HL-60/S4 treated with phorbol 12-myristate 13-acetate at 8.2 ng/mL for 4 days and 3 days (cell line): ENCODE results near the gene FGR.
"Not testable (repeated sequence)": the region's sequence is repeated elsewhere in the genome, so short reads cannot be mapped to it uniquely, and the experiment has no call there.

Experiments
- in situ Hi-C: fragments of 300-500 bp; cut with MboI; formaldehyde crosslinking; loops from 2 replicates; pipeline ENCODE4 v1.15.0; 2022; ENCODE audit warnings: low sequenced_read_pairs

The FGR gene

DNA sequence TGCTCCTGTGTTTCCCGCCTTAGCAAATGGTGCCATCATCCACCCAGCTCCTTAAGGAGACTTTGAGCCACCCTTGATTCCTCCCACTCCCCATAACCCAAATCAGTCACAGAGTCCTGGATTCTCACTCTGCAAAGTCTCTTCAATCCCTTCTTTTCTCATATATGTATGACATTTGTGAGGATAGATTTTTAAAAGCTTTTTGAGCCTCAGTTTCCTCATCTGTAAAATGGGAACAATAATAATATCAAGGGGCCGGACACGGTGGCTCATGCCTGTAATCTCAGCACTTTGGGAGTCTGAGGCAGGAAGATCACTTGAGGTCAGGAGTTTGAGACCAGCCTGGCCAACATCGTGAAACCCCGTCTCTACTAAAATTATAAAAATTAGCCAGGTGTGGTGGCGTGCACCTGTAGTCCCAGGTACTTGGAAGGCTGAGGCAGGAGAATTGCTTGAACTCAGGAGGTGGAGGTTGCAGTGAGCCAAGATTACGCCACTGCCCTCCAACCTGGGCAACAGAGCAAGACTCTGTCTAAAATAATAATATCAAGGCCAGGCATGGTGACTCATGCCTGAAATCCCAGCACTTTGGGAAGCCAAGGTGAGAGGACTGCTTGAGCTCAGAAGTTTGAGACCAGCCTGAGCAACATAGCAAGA, 15.1 kb downstream of the FGR start:
- in situ Hi-C loops, result not testable (repeated sequence)

DNA sequence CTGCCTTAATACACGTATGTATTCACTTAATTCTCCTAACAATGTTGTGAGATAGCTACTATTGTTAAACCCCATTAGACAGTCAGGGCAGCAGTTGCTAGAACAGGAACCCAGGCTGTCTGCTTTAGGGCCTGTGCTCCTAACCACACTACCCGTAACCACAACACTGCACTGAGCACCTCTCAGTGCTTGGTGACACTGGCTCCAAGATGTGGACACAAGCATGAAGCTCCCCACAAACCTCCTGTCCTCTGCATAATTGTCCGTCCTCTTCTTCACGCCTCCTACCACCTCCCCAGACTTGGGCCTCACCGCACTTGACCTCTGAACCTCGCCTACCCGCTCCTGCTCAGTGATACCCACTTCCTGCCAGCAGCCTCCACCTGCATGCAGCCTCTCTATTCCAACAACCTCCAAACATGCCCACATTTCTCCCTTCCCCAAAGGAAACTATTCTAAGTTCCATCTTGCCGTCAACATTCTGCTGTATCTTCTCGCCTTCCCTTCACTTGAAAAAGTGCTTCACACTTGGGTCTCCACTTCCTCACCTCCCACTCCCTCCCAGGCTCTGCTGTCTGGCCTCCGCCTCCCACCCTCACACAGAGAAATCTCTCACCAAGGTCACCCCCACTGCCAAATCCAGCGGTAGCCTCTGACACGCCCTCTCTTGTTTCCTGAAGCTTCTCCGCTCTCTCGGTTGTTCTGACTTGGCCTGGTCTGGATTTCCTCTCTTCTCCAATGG, 16.5 kb downstream of the FGR start:
- in situ Hi-C loops, result no loop called here

DNA sequence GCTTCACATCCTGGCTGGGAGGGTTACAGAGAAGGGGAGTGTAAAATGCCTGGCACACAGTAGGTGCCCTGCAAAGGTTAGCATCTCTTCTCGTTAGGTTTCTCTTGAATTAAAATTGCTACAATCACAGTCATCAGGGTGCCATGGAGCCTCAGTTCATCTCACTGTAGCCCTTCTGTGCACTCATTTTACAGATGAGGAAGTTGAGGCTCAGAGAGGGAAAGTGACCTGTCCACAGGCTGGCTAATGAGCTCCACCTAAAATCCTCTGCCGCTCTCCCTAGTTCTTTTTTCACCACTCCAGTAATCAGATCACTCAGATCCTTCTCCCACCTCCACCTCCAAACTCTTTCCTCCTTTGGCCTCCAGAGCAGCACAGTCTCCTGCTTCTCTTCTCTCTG, 17.6 kb downstream of the FGR start:
- in situ Hi-C loops, result no loop called here

GRCh38 chr1:27616441-27616840, 18.5 kb downstream of the FGR start:
- in situ Hi-C loops, result no loop called here

DNA sequence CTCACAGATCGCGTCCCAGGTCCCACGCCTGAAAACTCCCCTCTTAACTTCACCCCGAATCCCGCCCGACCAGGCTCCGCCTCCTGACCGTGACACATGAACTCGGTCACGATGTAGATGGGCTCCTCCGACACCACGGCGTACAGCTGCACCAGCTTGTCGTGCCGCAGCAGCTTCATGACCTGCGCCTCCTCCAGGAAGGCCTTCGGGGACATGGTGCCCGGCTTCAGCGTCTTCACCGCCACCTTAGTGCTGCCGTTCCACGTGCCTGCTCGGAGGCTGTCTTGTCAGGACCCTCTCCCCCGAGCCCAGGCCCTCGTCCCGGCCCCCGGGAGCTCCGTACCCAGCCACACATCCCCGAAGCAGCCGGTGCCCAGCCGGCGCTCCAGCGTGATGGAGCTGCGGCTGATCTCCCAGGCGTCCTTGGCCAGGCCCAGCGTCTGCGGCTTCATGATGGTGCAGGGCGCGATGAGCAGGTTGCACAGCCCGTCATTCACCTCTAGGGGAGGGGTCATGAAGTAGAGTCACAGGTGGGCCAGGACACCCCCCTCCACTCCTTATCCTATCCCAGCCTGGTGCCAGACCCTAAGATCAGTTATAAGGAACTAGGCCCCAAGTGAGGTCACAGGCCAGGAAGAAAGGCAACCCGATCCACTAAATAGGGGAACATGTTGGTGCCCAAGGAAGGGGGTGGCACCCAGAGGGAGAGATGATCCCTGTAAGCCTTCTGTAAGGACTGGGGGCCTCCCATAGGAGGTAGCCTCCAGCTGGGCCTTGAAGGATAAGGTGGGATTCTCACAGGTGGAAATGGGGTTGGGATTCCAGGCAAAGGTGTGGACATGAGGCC, 19.4 kb downstream of the FGR start:
- in situ Hi-C loops, result no loop called here

DNA sequence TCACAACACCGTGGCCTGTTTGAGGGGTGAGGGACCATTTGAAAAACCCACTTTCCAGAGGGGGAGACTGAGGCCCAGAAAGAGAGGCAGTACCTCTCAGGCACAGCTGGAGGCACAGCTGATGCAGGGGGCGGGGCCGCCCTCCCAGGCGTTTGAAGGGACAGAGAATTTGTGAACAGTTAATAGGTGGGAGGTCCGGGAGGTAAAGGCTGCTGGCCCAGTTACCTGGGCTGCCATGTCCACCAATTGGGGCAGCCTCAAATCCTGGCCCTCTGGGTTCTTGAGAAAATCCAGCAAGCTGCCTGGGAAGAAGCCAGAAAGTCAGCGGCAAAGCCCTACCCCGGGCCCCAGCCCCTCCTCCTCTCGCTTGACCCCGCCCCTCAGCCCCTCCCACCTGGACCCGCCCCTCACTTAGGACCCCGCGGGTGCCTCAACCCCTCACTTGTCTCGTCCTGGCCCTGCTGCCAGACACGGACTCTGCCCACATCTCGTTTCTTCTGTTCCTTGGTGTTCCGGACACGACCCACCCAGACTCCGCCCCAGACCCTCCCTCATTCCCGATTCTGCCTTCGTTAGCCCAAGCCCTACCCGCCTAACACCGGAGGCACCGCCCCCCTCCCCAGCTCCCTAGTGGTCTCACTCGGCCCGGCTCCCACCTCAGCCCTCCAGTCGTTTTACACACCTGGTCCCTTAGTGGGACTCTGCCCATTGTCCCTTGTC, 20.2 kb downstream of the FGR start:
- in situ Hi-C loops, result no loop called here

- in situ Hi-C loops, result no loop called here
Measured at GRCh38 chr1:27614043-27614624, 20.9 kb downstream of the FGR start.

GRCh38 chr1:27612718-27613117, 22.3 kb downstream of the FGR start:
- in situ Hi-C loops, result no loop called here

DNA sequence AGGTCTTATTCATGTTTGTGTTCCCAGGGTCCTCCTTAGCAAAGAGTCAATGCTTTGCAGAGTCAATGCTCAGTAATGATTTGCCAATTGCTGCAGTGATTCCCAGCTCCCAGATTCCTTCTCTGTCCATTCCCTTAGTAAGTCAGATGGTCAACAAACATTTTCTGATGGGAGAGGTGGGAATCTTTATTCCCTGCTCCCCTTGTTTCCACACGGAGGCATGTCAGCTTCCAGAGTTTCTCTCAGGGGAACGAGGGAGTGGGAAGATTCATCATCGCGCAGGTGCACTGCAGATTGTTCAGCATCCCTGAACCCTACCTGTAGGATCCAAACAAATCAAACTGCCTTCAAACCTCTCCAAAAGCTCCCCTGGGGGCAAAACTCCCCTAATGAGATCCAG, 23.5 kb downstream of the FGR start:
- in situ Hi-C loops, result no loop called here

DNA sequence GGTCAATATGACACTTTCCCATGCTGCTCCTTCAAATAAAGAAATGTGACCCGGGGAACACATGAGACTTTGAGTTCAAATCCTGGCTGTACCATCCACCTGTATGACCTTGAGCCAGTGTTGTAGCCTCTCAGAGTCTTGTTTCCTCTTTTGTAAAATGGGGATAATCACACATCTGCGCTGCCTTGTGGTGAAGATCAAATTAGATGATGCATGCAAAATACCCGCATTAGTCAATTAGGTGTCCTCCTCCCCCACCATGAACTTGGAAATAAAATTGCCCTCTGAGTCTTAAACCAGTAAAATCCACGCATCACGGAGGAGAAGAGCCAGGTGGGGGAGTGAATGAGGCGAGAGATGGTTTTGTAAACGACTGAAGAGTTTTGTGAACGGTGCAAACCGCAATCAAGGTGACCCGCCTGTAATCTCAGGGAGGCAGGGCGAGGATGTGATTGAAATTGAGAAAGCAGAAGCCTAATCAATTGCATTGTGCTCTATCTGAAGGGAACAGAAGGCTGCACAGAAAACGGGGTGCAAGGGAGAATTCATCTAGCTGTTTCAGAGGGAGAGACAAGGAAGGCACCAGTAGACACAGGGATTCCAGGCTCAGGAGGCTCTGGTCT, 25.3 kb downstream of the FGR start:
- in situ Hi-C loops, result loop anchor here (5.0 kb wide), 1 partner anchor 53 kb away; no protein-coding TSS in a partner anchor

- in situ Hi-C loops, result loop anchor here (5.0 kb wide), 1 partner anchor 53 kb away; no protein-coding TSS in a partner anchor
Measured at GRCh38 chr1:27609210-27609555, 25.8 kb downstream of the FGR start.

DNA sequence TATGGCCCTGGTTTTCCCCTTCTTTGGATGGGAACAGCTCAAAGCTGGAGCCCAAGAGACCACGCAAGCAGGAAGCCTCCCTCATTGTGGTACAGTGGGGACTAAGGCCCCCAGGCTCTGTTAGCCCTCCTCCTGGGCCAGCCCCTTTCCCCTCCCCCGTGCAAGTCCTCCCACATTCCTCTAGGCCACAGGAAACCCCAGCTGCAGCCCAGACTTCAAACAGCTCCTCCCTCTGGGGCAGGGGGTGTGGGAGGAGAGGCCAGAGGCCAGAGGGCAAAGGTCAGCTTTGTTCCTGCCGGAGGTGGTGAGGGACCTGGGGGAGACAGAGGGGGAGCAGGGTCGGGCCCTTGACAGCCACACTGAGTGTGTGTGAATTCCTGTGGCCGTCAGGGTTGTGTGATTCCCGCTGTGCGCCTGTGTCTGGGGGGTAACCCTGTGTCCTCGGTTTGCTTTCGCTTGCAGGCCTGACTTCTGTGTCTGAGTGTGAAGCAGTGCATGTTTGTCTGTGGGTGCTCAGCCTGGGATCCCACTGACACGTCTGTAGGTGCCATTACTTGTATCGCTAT, 27.7 kb downstream of the FGR start:
- in situ Hi-C loops, result loop anchor here (5.0 kb wide), 1 partner anchor 55 kb away; no protein-coding TSS in a partner anchor

GRCh38 chr1:27606708-27607238, 28.2 kb downstream of the FGR start:
- in situ Hi-C loops, result loop anchor here (5.0 kb wide), 1 partner anchor 56 kb away; no protein-coding TSS in a partner anchor

GRCh38 chr1:27605796-27606707, 28.9 kb downstream of the FGR start:
- in situ Hi-C loops, result loop anchor here (5.0 kb wide), 1 partner anchor 56 kb away; no protein-coding TSS in a partner anchor

DNA sequence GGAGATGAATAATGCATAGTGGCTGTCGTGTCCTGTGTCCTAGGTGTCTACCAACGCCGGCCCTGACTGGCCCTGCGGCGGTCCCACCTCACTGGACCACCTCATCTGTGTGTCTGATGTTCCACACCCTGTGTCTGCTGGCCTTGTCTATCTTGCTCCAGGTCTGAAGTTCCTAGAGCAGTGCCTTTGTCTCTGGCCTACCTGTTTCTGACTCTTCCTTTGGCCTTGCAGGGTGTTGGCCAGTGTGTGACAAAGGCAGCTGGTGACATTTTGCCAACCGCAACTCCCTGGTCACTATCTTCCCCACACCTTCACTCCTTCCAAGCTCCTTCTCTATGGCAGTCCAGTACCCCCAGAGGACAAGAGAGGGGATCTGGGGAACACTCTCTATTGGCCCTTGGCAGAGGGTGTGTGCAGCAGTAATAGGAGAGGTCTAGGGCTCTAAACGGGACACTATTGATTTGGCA, 29.7 kb downstream of the FGR start:
- in situ Hi-C loops, result loop anchor here (5.0 kb wide), 1 partner anchor 57 kb away; no protein-coding TSS in a partner anchor

- in situ Hi-C loops, result loop anchor here (5.0 kb wide), 1 partner anchor 58 kb away; no protein-coding TSS in a partner anchor
Measured at GRCh38 chr1:27604579-27605299, 30.2 kb downstream of the FGR start.
